A673 (cell line): Measurements from ENCODE around the gene DCHS1. TPM values are rescaled to one million over a fixed set of nuclear protein-coding genes. Genes with fewer than 3 reads are reported as not detected.

Experiments used
- BruUV-seq: library from RNA; stranded (reverse); fragments of 400-500 nt; replicated peaks from 2 replicates; lab custom pipeline; 2021; lab: Mats Ljungman, UMichigan
- CTCF ChIA-PET: fragments of 300-600 bp; sonication (Branson Sonifier 250); formaldehyde crosslinking; loops from one replicate; lab custom pipeline; 2022; ENCODE audit warnings: antibody characterized with exemption; lab: Charles Lee
- POLR2A ChIA-PET: fragments of 300-600 bp; sonication (Branson Sonifier 250); formaldehyde crosslinking; loops from one replicate; lab custom pipeline; 2022; ENCODE audit warnings: antibody characterized with exemption; ENCODE audit not compliant: low non-redundant PET; lab: Charles Lee
- DNase-seq: peaks from one replicate; pipeline ENCODE4 v3.0.0-alpha.2; 2015; ENCODE audit warnings: low spot score
- H3K27ac ChIP-seq: fragments of 200-600 bp; sonication (generic); 2 replicates; pipeline ENCODE4 v1.5.1; 2016; ENCODE audit warnings: mixed run types, low read depth, mild to moderate bottlenecking, mixed read lengths, antibody characterized with exemption, low read length; ENCODE audit not compliant: poor library complexity, severe bottlenecking
- H3K27me3 ChIP-seq: fragments of 200-600 bp; sonication (generic); replicated peaks from 2 replicates; pipeline ENCODE4 v1.6.1; 2017; ENCODE audit warnings: mixed run types, low read depth, mild to moderate bottlenecking, mixed read lengths, antibody characterized with exemption, low read length; ENCODE audit not compliant: insufficient read depth, poor library complexity
- H3K36me3 ChIP-seq: fragments of 200-600 bp; sonication (generic); 2 replicates; pipeline ENCODE4 v1.6.1; 2016; ENCODE audit warnings: mixed run types, mild to moderate bottlenecking, mixed read lengths, antibody characterized with exemption, low read length; ENCODE audit not compliant: insufficient read depth, poor library complexity, severe bottlenecking
- H3K4me1 ChIP-seq: fragments of 200-600 bp; sonication (generic); 2 replicates; pipeline ENCODE4 v1.6.1; 2017; ENCODE audit warnings: mixed run types, mild to moderate bottlenecking, mixed read lengths, antibody characterized with exemption, low read length; ENCODE audit not compliant: insufficient read depth, poor library complexity, severe bottlenecking
- H3K4me3 ChIP-seq: fragments of 200-600 bp; sonication (generic); 2 replicates; pipeline ENCODE4 v1.5.1; 2016; ENCODE audit warnings: low read depth, mixed run types, mild to moderate bottlenecking, mixed read lengths, low read length; ENCODE audit not compliant: poor library complexity, severe bottlenecking
- H3K9me3 ChIP-seq: fragments of 200-600 bp; sonication (generic); 2 replicates; pipeline ENCODE4 v1.6.1; 2016; ENCODE audit warnings: mixed run types, low read depth, mild to moderate bottlenecking, mixed read lengths, antibody characterized with exemption, low read length; ENCODE audit not compliant: poor library complexity, severe bottlenecking
- EZH2 ChIP-seq: fragments of 200-600 bp; sonication (generic); IDR thresholded peaks from 2 replicates; pipeline ENCODE4 v1.6.1; 2017; ENCODE audit warnings: borderline replicate concordance, low read depth, mild to moderate bottlenecking, mixed read lengths, antibody characterized with exemption, low read length; ENCODE audit not compliant: poor library complexity, severe bottlenecking
- intact Hi-C: fragments of 100-400 bp; cut with micrococcal nuclease; formaldehyde crosslinking; loops from one replicate; pipeline ENCODE4 v1.10.0; 2022; ENCODE audit not compliant: unreplicated experiment
- total RNA-seq: library from RNA; stranded (reverse); gene quantifications from 2 replicates; pipeline ENCODE4 v1.2.3, GENCODE V29; 2021
- TF ChIP-seq, protein P1 (sequence below): fragments of 300-800, 200-600 bp; sonication (generic); conservative IDR thresholded peaks from 2 replicates; pipeline ENCODE4 v1.5.1; 2017; ENCODE audit warnings: low read depth, mild to moderate bottlenecking, antibody characterized with exemption, low read length, moderate library complexity, mixed read lengths

DCHS1 gene
- total RNA-seq, 1 experiment from 2014 or later, result 17.6 TPM

- POLR2A ChIA-PET, result no interaction called here
- Histone ChIP-seq H3K9me3 (no peaks in the 10 kb centered on the region), H3K27ac (peak overlapping the region; percentile 85), H3K4me1 (peaks cover 22% of the 10 kb centered on the region), H3K27me3 (no peaks in the 10 kb centered on the region), H3K4me3 (no peak overlapping the region), H3K36me3 (no peaks in the 10 kb centered on the region)
- CTCF ChIA-PET, result interaction anchor here (0.6 kb wide), 1 partner anchor 46 kb away, joined by 3 read pairs; no protein-coding TSS in a partner anchor
- BruUV-seq, result no TSS peak
- intact Hi-C loops, result no loop called here
- DNase-seq, result peak; percentile 83
- TF ChIP-seq EZH2, result no peak
- TF ChIP-seq, protein P1, sequence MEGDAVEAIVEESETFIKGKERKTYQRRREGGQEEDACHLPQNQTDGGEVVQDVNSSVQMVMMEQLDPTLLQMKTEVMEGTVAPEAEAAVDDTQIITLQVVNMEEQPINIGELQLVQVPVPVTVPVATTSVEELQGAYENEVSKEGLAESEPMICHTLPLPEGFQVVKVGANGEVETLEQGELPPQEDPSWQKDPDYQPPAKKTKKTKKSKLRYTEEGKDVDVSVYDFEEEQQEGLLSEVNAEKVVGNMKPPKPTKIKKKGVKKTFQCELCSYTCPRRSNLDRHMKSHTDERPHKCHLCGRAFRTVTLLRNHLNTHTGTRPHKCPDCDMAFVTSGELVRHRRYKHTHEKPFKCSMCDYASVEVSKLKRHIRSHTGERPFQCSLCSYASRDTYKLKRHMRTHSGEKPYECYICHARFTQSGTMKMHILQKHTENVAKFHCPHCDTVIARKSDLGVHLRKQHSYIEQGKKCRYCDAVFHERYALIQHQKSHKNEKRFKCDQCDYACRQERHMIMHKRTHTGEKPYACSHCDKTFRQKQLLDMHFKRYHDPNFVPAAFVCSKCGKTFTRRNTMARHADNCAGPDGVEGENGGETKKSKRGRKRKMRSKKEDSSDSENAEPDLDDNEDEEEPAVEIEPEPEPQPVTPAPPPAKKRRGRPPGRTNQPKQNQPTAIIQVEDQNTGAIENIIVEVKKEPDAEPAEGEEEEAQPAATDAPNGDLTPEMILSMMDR, result no peak
Observed at GRCh38 chr11:6576471-6577373, 78.9 kb downstream of the DCHS1 start.

DNA sequence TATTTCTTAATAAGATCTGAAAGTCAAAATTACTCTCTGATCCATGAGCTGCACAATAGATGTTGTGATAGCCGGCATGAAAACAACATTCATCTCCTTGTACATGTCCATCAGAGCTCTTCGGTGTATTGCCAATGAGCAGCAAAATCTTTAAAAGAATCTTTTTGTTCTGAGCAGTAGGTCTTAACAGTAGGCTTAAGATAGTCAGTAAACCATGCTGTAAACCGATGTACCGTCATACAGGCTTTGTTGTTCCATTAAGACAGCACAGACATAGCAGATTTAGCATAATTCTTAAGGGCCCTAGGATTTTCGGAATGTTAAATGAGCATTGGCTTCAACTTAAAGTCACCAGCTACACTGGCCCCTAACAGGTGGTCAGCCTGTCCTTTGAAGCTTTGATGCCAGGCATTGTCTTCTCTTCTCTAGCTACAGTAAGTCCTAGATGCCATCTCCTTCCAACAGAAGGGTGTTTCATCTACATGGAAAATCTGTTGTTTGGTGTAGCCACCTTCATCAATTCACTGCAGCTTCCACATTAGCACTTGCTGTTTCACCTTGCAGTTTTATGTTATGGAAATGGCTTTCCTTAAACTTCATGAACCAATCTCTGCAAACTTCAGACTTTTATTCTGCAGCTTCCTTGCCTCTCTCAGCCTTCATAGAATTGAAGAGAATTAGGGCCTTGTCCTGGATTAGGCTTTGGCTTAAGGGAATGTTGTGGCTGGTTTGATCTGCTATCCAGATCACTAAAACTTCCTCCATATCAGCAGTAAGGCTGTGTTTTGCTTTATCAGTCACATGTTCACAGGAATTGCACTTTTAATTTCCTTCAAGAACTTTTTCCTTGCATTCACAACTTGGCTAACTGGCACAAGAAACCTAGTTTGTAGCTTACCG is 80.5 kb downstream of the DCHS1 start:
- H3K9me3 ChIP-seq, result no peaks in the 10 kb centered on the region
- POLR2A ChIA-PET, result no interaction called here
- H3K36me3 ChIP-seq, result no peaks in the 10 kb centered on the region
- no TSS peak for BruUV-seq
- peaks cover 22% of the 10 kb centered on the region for H3K4me1 ChIP-seq
- H3K4me3 ChIP-seq, result no peak overlapping the region
- no peaks in the 10 kb centered on the region for H3K27me3 ChIP-seq
- CTCF ChIA-PET, result no interaction called here
- intact Hi-C loops, result no loop called here
- DNase-seq, result no peak
- no peak overlapping the region for H3K27ac ChIP-seq
- no peak for TF ChIP-seq EZH2
- TF ChIP-seq, protein P1, result no peak

GRCh38 chr11:6572215-6572614 is 83.4 kb downstream of the DCHS1 start:
- intact Hi-C loops, result no loop called here
- Histone ChIP-seq H3K27me3 (no peaks in the 10 kb centered on the region), H3K4me3 (no peak overlapping the region), H3K36me3 (no peaks in the 10 kb centered on the region), H3K9me3 (no peaks in the 10 kb centered on the region), H3K27ac (no peak overlapping the region), H3K4me1 (peaks cover 24% of the 10 kb centered on the region)
- ChIA-PET POLR2A (no interaction called here), CTCF (no interaction called here)
- TF ChIP-seq EZH2, result no peak
- TF ChIP-seq, protein P1, result no peak
- no TSS peak for BruUV-seq
- no peak for DNase-seq
